HG02852 (cell line): ENCODE data around the gene CCL20.
"Not testable (repeated sequence)": the region's sequence is repeated elsewhere in the genome, so short reads cannot be mapped to it uniquely, and the experiment has no call there.

Source experiments
- ATAC-seq: cut with Tn5 transposase; IDR thresholded peaks from one replicate; pipeline ENCODE4 v1.9.1; 2021; ENCODE audit warnings: mild to moderate bottlenecking, moderate library complexity; ENCODE audit not compliant: unreplicated experiment

The CCL20 gene

GRCh38 chr2:227828477-227828912, 14.9 kb downstream of the CCL20 start:
- ATAC-seq, result no peak

GRCh38 chr2:227829337-227829736, 15.7 kb downstream of the CCL20 start:
- ATAC-seq, result no peak

DNA sequence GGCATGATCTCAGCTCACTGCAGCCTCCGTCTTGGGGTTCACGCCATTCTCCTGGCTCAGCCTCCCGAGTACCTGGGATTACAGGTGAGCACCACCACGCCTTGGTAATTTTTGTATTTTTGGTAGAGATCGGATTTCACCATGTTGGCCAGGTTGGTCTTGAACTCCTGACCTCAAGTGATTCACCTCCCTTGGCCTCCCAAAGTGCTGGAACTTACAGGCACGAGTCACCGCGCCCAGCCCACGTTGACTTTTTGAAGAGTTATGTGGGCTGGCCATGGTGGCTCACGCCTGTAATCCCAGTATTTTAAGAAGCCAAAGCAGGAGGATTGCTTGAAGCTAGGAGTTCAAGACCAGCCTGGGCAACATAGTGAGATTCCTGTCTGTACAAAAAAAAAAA, 20.8 kb downstream of the CCL20 start:
- ATAC-seq, result no peak

GRCh38 chr2:227834916-227835650, 21.4 kb downstream of the CCL20 start:
- no peak for ATAC-seq

DNA sequence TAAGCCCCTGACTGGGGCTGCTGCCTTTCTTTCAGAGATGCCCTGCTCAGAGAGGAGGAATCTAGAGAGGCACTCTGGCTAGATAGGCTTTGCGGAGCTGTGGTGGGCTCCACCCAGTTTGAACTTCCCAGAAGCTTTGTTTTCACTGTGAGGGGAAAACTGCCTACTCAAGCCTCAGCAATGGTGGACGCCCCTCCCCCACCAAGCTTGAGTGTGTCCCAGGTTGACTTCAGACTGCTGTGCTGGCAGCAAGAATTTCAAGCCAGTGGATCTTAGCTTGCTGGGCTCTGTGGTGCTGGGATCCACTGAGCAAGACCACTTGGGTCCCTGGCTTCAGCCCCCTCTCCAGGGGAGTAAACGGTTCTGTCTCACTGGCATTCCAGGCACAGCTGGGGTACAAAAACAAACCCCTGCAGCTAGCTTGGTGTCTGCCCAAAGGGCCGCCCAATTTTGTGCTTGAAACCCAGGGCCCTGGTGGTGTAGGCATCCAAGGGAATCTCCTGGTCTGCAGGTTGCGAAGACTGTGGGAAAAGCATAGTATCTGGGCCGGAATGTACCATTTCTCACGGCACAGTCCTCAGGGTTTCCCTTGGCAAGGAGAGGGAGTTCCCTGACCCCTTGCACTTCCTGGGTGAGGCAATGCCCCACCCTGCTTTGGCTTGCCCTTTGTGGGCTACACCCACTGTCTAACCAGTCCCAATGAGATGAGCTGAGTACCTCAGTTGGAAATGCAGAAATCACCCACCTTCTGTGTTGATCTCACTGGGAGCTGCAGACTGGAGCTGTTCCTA, 25.9 kb downstream of the CCL20 start:
- not testable (repeated sequence) for ATAC-seq

DNA sequence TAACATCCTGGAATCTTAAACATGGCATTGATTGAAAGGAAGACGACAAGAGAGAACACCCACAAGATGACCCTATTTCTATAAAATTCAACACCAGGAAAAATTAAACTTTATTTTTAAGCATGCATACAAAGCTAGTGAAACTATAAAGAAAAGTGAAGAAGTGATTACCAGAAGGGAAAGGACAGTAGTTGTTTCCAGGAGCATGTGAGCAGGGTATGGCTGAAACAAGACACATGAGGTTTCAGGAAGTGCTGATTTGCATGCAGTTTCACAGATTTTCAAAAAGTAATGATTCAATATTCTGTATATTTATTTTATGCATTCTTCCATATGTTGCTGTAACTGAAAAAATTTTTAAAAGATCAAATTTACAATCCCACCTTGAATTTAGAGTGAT, 33.2 kb downstream of the CCL20 start:
- peak; percentile 53 for ATAC-seq

DNA sequence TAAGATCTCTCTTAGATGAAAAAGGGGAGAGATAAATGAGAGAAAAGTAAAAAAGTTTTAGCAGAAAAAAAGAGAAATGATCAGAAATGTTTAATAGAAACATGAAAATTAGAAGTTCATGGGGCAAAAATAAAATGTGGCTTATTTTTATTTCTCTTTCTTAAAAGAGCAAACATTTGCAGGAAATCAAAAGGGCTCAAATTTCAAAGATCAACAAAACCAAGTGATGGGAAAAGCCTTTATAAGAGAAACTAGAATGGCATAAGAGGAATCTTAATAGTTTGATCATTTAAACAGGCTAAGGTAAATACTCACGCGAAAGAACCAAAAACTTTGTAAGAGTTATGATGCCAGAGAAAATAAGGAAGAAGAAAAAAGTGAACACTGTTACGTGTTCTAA, 34.5 kb downstream of the CCL20 start:
- ATAC-seq, result no peak

DNA sequence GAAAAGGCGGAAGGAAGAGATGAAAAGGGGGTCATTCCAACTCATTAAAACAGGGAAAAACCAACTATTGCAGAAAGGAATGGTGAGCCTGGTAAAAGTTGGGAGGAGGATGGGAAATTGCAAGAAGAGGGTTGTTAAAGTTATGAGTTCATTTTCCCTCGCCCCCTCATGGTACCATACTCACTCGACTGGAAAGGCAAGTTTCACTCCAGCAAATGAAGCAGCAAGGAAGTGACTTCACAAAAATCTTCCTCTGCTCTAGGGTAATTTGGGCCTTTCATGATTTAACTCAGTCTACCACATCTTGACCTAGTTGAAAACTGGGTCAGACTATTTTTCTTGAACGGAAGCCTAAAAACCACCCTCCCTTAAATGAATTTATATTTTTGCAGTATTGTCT, 34.9 kb downstream of the CCL20 start:
- ATAC-seq, result peak; percentile 85

DNA sequence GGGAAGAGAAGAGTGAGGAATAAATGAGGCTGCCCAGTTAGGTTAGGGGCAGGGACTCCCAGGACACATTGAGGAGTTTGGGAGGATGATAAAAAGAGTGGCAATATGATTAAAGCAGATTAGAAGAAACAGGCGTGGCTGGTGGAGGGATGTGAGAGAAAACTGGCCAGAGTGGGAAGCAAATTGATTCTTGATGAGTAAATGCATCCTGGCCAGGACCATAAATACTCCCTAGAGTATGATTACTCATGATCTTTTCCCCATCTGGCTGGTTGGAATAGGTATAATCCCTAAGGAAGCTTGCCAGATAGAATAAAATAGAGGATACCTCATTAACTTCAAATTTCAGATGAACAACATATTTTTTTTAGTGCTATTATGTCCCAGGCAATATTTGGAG, 36.3 kb downstream of the CCL20 start:
- no peak for ATAC-seq

GRCh38 chr2:227853204-227853629, 39.6 kb downstream of the CCL20 start:
- no peak for ATAC-seq

- ATAC-seq, result no peak
Observed at GRCh38 chr2:227853765-227854271, 40.2 kb downstream of the CCL20 start.

DNA sequence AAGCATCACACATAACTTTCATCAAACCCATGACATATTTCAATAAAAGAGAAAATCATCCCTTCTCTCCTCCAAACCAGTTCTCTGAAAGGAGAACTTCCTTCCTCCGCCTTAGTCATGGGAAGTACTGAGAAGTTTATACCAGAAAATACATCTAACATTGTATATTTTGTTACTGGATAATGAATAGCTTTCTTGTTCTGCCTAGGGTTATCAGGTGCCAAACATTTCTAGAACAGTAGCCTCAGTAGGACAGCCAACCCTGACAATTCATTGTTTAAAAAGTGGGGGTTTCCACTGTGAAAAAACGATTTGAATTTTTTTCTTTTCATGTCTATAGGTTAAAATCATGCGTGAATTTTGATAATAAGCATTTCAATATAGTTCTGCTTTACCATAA, 41.8 kb downstream of the CCL20 start:
- no peak for ATAC-seq

GRCh38 chr2:227856697-227857096, 43.1 kb downstream of the CCL20 start:
- no peak for ATAC-seq

DNA sequence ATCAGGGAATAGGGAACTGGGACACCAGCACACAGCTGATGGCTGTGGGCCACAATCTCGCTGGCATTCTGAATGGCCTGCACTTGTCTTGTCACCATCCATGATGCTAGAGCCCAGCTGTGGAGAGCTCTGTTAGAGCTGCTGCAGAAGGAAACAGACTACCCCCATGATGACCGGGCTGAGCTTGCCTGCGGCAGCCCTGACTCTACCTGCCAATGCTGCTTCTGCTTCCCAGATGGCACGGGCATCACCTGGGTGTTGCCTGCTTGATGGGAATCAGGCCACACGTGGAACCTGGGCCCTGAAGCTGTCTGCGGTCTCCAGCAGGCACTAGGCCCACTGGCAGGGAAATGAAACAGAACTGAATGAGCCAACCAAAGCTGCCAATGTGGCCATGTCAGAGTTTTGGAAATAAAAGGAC, 46.6 kb downstream of the CCL20 start:
- no peak for ATAC-seq

- ATAC-seq, result no peak
Observed at GRCh38 chr2:227861011-227861410, 47.4 kb downstream of the CCL20 start.

DNA sequence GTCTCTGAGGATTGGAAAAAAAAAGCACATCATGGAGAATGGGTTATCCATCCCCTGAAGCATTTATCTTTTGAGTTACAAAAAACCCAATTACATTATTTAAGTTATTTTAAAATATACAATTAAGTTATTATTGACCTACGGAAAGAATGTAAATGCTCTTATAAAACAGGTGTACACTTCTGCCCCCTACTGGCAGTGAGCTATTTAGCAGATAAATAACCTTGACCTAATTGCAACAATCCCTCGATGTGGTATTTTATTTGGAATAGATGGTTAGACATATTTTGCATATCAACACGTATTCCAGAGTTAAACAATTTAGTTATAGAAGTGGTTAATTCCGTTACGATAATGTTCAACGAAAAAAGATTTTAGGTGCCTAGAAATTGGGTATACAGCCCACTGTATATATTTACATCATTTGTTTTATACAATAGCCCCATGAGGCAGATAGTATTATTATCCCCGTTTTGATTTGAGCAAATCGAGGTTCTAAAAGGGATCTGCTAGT, 48.6 kb downstream of the CCL20 start:
- no peak for ATAC-seq

DNA sequence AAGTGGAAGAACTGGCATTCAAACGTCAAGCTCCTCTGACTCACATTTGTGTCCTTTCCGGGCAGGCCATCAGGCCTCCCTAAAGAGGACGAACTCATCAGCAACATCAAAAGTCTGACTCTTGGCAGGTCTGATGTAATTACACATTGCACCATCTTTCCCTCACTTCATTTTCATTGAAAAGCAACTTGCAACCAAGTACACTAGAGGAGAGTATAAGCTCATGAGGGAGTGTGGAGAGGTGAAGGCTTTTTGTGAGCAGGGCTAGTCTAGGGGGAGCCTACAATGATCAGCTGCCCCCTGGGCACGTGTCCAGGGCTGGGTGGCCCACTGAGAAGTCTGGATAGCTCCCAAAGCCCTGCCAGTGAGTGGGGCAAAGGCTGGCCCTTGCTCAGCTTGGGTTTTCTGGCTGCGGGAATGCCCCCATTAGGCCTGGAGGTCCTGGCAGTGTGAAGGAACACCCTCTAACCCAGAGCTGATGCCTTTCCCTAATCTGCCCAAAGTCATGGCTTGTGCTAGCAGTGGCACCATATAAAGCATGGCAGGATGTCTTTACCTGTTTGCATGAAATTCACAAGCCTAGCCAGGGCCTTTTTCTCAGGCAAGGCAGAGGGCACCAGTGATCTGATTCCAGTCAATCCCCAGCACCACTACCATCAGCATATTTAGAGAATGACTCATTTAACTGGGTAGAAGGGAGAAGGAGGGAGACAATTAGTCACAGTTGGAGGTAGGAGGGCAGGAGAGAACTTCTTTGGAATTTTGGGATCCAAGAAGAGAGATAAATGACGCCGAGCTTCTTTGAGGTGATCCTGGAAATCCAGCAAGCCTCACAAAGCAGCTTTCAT, 49.3 kb downstream of the CCL20 start:
- ATAC-seq, result no peak

- ATAC-seq, result no peak
Observed at GRCh38 chr2:227864161-227864756, 50.6 kb downstream of the CCL20 start.

DNA sequence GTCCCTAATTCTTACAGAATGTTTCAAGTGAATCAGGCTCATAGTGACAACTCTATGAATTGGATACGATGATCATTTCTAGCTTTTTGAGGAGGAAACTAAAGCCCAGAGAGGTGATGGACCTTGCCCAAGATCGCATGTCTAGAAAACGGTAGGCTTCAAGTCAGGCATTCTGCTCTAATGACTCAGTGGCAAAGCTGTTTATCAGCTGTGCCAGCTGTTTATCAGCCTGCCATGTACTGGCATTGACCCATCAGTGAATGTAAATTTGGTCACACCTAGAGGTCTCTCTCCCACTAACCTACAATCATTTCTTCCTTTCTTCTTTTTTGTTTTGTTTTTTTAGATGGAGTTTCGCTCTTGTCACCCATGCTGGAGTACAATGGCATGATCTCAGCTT, 51.6 kb downstream of the CCL20 start:
- no peak for ATAC-seq
